ENCODE results near the gene AAK1. TPM values are rescaled to one million over a fixed set of nuclear protein-coding genes. Genes with fewer than 3 reads are reported as not detected.

AAK1 gene
- total RNA-seq, 8 experiments from 2014 or later = 13.6 to 50.2 (median 29.5) TPM

DNA sequence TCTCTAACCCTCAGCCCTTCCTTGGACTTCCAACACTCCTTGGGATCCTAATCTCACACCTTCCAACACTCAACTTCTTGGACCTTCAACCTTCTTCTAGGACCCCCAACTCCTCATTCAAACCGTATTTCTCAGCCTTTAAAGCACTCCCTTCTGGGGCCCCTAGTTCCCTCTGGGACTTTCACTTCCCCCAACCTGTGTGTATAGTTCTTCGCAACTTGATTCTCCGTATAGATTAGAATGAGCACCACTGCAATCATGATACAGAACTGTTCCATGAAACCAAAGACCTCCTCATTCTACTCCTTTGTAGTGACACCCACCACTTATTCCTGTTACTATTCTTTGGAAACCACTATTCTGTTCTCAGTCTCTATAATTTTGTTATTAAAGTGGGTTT is 144.3 kb downstream of the AAK1 start:
- in situ Hi-C loops (cut with MboI; ENCODE audit: low pct_unique_long_range_greater_than_20kb in 2 of 9, low sequenced_read_pairs in 9 of 9, unreplicated experiment in 9 of 9) = no loop called here
- Histone ChIP-seq H3K4me3 (no peak overlapping the region), H3K27ac (no peak overlapping the region), H3K4me1 (replicated peaks in 1 of 2) (no peaks in the 10 kb centered on the region)
- no peak for ATAC-seq (replicated peaks in 6 of 8)
- WGBS, 10 experiments = 72 to 100% (median 94%) methylated on average over 1 to 3 of the region's 3 CpGs; no CpG with 5 or more reads in 1 of the 10 experiments

DNA sequence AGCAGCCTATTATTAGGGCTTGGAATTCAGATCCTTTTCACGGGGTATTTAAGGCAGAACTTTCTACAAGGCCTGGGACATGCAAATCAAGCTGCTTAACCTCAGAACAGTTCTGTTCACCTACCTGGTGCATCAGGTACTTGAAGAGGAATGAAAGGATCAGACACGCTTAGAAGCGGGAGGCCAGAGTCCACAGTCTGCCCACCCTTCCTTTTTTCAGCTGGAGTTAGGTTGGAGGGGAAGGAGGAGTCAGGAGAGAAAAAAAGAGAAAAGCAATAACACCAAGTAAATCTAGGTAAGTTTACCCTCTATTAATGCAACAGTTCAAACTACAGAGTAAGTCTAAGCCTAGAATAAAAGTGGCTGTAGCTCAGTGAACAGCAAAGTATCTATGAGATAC is 147.7 kb downstream of the AAK1 start:
- ATAC-seq (replicated peaks in 6 of 8) = no peak
- Histone ChIP-seq H3K4me1 (replicated peaks in 1 of 2) (no peaks in the 10 kb centered on the region), H3K27ac (no peak overlapping the region), H3K4me3 (no peak overlapping the region)
- in situ Hi-C loops (cut with MboI; ENCODE audit: low pct_unique_long_range_greater_than_20kb in 2 of 9, low sequenced_read_pairs in 9 of 9, unreplicated experiment in 9 of 9) = no loop called here
- WGBS, 10 experiments = 71 to 100% (median 90%) methylated on average over 1 to 3 of the region's 3 CpGs; no CpG with 5 or more reads in 1 of the 10 experiments

DNA sequence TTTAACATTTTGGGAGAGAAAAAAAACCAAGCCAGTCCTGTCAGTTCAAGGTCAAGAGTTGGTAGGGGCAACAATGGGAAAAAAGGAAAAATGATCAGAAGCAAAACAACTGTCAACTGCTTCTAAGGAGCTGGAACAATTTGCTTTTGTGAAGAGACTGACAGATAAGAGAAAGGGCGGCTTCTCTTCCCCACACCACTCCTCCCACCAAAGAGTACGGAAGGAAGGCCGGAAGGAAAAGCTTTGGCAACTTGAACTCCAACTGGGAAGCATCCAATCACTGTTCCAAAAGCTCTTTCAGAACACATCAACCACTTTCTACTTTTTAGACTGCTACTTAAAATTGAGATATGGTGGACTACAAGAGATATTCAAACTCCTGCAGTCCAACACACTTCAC is 148.5 kb downstream of the AAK1 start:
- WGBS, 10 experiments = 58 to 100% (median 83%) methylated on average over 1 to 3 of the region's 3 CpGs; no CpG with 5 or more reads in 1 of the 10 experiments
- no peak overlapping the region for H3K27ac ChIP-seq
- ATAC-seq (replicated peaks in 6 of 8) = no peak

DNA sequence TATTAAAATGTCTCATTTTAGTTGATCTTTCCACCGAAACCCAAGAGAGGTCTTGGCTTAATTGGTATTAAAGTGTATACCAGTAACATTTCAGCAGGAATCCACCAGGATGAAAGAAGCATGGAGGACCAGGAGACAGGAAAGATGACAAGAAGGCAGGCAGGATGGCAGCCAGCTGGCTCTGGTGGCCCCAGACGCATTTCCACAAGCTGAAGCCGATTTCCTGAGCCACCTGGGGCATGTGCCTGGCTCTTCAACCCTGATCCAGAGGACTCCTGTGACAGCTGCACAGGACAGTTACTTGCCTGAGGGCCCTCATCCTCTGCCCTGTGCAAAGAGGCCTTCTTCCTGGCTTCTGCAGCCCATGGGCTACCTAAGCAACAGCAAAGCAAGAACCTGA is 149.4 kb downstream of the AAK1 start:
- in situ Hi-C loops (cut with MboI; ENCODE audit: low pct_unique_long_range_greater_than_20kb in 2 of 9, low sequenced_read_pairs in 9 of 9, unreplicated experiment in 9 of 9) = no loop called here
- H3K4me1 ChIP-seq (replicated peaks in 1 of 2) = no peaks in the 10 kb centered on the region
- no peak for ATAC-seq (replicated peaks in 6 of 8)
- no peak overlapping the region for H3K4me3 ChIP-seq
- WGBS, 10 experiments = 50 to 100% (median 93%) methylated on average over 1 to 3 of the region's 3 CpGs; no CpG with 5 or more reads in 3 of the 10 experiments
- H3K27ac ChIP-seq = no peak overlapping the region

More for the DNA sequence above, 148.5 kb downstream of the AAK1 start:
- no peak overlapping the region for H3K4me3 ChIP-seq
- no peaks in the 10 kb centered on the region for H3K4me1 ChIP-seq (replicated peaks in 1 of 2)
- in situ Hi-C loops (cut with MboI; ENCODE audit: low pct_unique_long_range_greater_than_20kb in 2 of 9, low sequenced_read_pairs in 9 of 9, unreplicated experiment in 9 of 9) = no loop called here

DNA sequence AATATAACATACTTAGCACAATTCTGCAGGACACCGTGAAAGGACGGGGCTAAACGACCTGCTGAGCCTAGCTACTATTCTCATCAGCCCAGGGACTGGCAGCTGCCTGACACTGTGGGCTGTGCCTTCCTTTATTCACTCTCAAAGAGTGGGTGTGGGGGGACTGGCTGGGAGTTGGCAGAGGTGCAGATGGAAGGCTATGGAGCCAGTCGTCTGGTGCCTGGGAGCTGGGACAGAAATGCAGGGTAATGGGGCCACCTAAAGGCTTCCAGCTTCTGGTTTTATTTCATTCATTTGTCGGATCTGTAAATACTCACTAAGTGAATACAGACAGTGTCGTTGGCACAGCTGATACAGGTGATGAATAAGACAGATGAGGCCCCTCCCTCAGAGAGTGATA is 150.3 kb downstream of the AAK1 start:
- Histone ChIP-seq H3K4me3 (no peak overlapping the region), H3K4me1 (replicated peaks in 1 of 2) (no peaks in the 10 kb centered on the region), H3K27ac (no peak overlapping the region)
- in situ Hi-C loops (cut with MboI; ENCODE audit: low pct_unique_long_range_greater_than_20kb in 2 of 9, low sequenced_read_pairs in 9 of 9, unreplicated experiment in 9 of 9) = no loop called here
- peak; percentile 25 to 98 (median 58) for ATAC-seq (replicated peaks in 6 of 8)
- WGBS, 10 experiments = 10 to 100% (median 80%) methylated on average over 1 to 3 of the region's 6 CpGs; no CpG with 5 or more reads in 2 of the 10 experiments

DNA sequence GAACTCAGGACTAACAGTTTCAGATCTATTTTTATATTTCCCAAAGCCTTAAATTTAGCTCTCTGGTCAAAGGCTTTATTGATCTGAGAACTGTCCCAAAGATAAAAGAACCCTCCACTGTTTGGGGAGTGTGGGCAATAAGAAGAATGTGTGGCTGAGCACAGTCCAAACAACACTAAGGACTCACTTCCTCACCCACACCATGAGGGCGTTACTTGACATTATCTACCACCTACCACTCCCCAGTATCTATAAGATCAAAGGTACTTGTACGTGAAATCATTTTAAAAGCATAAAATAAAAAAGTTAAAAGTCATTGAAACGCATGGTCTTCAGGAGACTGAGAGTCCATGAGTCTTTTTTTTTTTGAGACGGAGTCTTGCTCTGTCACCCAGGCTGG is 151.7 kb downstream of the AAK1 start:
- H3K27ac ChIP-seq = no peak overlapping the region
- no peak overlapping the region for H3K4me3 ChIP-seq
- in situ Hi-C loops (cut with MboI; ENCODE audit: low pct_unique_long_range_greater_than_20kb in 2 of 9, low sequenced_read_pairs in 9 of 9, unreplicated experiment in 9 of 9) = no loop called here
- no peak for ATAC-seq (replicated peaks in 6 of 8)
- WGBS, 10 experiments = 90 to 100% (median 100%) methylated on average over 1 to 4 of the region's 4 CpGs; no CpG with 5 or more reads in 2 of the 10 experiments
- H3K4me1 ChIP-seq (replicated peaks in 1 of 2) = no peaks in the 10 kb centered on the region

DNA sequence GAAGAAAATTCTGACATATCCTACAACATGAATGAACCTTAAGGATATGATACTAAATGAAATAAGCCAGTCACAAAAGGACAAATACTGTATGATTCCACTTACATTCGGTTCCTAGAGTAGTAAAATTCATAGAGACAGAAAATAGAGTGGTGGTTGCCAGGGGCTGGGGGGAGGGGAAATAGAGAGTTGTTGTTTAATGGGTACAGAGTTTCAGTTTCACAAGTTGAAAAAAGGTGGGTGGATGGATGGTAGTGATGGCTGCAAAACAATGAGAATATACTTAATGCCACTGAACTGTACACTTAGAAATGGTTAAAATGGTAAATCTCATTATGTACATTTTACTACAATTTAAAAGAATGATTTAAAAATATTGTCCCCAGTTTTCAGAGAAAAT is 153.1 kb downstream of the AAK1 start:
- in situ Hi-C loops (cut with MboI; ENCODE audit: low pct_unique_long_range_greater_than_20kb in 2 of 9, low sequenced_read_pairs in 9 of 9, unreplicated experiment in 9 of 9) = no loop called here
- ATAC-seq (replicated peaks in 6 of 8) = no peak

DNA sequence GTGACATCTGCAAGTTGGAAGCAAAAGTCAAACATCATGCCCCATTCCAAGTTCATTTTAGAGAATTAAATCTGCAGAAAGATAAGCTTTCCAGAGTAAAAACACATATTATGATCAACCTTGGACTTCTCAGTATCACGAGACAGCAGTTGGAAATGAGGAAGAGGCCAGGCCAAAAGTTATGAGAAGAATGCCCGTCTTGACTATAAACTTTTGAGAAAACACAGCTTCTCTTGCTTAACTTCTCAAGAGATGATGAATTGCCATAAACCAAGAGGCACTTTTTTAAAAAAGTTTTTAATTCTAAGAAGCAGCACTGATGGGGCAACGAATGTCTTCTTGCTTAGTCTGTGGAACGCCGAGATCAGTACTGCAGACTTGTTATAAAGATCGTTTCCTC is 153.7 kb downstream of the AAK1 start:
- 66 to 100% (median 97%) methylated on average over 1 to 6 of the region's 6 CpGs for WGBS, 10 experiments
- H3K4me1 ChIP-seq (replicated peaks in 1 of 2) = no peaks in the 10 kb centered on the region
- no peak for ATAC-seq (replicated peaks in 6 of 8)
- H3K4me3 ChIP-seq = no peak overlapping the region
- in situ Hi-C loops (cut with MboI; ENCODE audit: low pct_unique_long_range_greater_than_20kb in 2 of 9, low sequenced_read_pairs in 9 of 9, unreplicated experiment in 9 of 9) = no loop called here
- H3K27ac ChIP-seq = no peak overlapping the region

More for the DNA sequence above, 153.1 kb downstream of the AAK1 start:
- no peak overlapping the region for H3K27ac ChIP-seq
- H3K4me1 ChIP-seq (replicated peaks in 1 of 2) = no peaks in the 10 kb centered on the region
- WGBS, 10 experiments = 80 to 100% (median 100%) methylated on average over 1 of the region's 1 CpG; no CpG with 5 or more reads in 1 of the 10 experiments
- no peak overlapping the region for H3K4me3 ChIP-seq

DNA sequence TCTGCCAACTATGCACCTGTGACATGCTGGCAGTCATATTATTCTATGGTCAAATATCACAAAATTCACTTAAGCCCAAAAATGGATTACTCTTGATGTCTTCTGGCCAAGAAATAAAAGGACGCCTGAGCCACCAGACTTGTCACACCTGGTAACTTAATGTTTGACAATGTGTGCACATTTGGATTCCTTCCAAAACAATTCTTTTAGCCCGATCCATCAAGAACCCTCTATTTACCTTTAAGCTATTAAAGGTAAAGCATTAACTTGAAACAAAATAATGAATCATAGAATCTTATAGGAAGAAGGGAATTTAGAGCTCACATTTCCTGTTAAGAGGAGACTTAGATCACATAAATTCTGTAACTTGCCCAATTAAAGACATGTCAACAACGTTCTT is 159.8 kb downstream of the AAK1 start:
- H3K27ac ChIP-seq = no peak overlapping the region
- H3K4me1 ChIP-seq (replicated peaks in 1 of 2) = no peaks in the 10 kb centered on the region
- no peak for ATAC-seq (replicated peaks in 6 of 8)
- in situ Hi-C loops (cut with MboI; ENCODE audit: low pct_unique_long_range_greater_than_20kb in 2 of 9, low sequenced_read_pairs in 9 of 9, unreplicated experiment in 9 of 9) = no loop called here
- WGBS, 10 experiments = 65 to 100% (median 89%) methylated on average over 1 to 3 of the region's 3 CpGs; no CpG with 5 or more reads in 1 of the 10 experiments
- no peak overlapping the region for H3K4me3 ChIP-seq

DNA sequence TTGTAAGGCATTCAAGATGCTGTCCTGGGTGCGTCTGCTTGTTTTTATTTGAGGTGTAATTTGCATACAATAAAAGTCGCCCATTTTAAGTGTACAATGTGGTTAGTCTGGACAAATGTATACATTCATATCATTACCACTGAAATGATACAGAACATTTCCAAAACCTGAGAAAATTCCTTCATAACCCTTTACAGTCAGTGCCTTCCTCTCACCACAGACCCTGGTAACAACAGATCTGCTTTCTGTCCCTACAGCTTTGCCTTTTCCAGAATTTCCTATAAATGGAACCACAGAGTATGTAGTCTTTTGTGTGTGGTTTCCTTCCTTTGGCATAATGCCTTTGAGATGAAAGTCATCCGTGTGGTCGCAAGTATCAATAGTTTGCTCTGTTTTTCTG is 160.5 kb downstream of the AAK1 start:
- in situ Hi-C loops (cut with MboI; ENCODE audit: low pct_unique_long_range_greater_than_20kb in 2 of 9, low sequenced_read_pairs in 9 of 9, unreplicated experiment in 9 of 9) = no loop called here
- H3K4me1 ChIP-seq (replicated peaks in 1 of 2) = no peaks in the 10 kb centered on the region
- ATAC-seq (replicated peaks in 6 of 8) = peak in 1 of 8 experiments; percentile 20
- no peak overlapping the region for H3K27ac ChIP-seq
- 24 to 100% (median 81%) methylated on average over 1 to 4 of the region's 4 CpGs for WGBS, 10 experiments
- H3K4me3 ChIP-seq = no peak overlapping the region

DNA sequence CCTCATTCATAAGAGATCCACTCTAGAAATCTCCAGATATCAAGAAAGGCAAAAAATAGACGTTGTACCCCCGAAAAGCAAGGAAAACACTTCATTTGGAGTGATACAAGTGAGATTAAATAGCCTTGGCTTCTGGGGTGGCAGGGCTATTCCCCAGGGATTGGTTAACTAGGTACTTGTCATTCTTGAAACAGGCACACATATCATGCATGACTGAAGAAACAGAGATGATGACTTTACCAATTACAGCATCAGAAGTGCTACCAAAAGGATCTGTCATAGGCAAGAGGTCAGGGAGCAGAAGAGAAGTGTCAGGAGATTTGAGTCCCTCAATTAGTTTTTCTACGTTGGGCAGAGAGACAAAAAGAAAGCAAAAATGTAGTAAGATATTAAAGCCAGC is 161.1 kb downstream of the AAK1 start:
- no peaks in the 10 kb centered on the region for H3K4me1 ChIP-seq (replicated peaks in 1 of 2)
- in situ Hi-C loops (cut with MboI; ENCODE audit: low pct_unique_long_range_greater_than_20kb in 2 of 9, low sequenced_read_pairs in 9 of 9, unreplicated experiment in 9 of 9) = no loop called here
- no peak for ATAC-seq (replicated peaks in 6 of 8)
- H3K27ac ChIP-seq = no peak overlapping the region
- no peak overlapping the region for H3K4me3 ChIP-seq
- 80 to 94% (median 90%) methylated on average over 1 to 3 of the region's 3 CpGs; no CpG with 5 or more reads in 1 of the 10 experiments for WGBS, 10 experiments

DNA sequence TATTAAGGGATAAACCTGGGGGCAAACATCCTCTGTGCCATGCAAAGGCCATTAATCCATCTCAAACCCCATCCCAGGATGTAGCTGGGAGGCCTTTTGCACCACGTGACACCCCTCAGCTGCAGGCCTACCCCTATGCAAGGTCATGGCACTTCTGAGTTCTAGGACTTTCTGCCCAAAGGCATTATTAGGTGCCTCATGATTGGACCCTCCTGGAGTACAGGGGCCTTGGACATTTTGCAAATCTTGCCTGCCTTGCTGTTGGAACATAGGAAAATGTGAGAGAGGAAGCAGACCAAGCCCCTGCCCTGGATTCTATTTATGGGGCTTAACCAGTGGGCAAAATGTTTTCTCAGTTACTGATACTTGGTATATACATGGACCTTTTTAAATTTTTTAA is 162.1 kb downstream of the AAK1 start:
- WGBS, 10 experiments = 67 to 100% (median 80%) methylated on average over 1 of the region's 1 CpG; no CpG with 5 or more reads in 7 of the 10 experiments
- in situ Hi-C loops (cut with MboI; ENCODE audit: low pct_unique_long_range_greater_than_20kb in 2 of 9, low sequenced_read_pairs in 9 of 9, unreplicated experiment in 9 of 9) = no loop called here
- no peak overlapping the region for H3K27ac ChIP-seq
- no peaks in the 10 kb centered on the region for H3K4me1 ChIP-seq (replicated peaks in 1 of 2)
- H3K4me3 ChIP-seq = no peak overlapping the region
- no peak for ATAC-seq (replicated peaks in 6 of 8)

DNA sequence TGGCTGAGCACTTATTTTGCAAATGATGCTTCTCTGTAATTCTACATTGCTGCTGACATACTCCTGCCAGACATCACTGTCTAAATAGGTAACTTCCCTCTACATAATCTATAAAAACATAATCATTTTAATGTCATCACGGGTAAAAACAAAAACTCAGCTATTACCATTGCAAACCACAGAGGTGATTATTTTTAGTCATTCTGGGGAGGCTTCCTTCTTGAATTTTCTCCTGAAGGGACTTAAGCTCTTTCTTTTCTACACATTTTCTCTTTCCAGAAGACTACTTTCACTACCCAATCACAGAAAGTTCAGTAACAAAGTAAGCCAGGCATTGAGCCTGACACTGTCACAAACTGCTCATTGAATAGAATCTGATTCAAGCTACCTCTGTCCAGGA is 165.9 kb downstream of the AAK1 start:
- in situ Hi-C loops (cut with MboI; ENCODE audit: low pct_unique_long_range_greater_than_20kb in 2 of 9, low sequenced_read_pairs in 9 of 9, unreplicated experiment in 9 of 9) = no loop called here
- WGBS, 10 experiments = 58 to 100% (median 78%) methylated on average over 1 of the region's 1 CpG; no CpG with 5 or more reads in 5 of the 10 experiments
- no peaks in the 10 kb centered on the region for H3K4me1 ChIP-seq (replicated peaks in 1 of 2)
- ATAC-seq (replicated peaks in 6 of 8) = no peak
- no peak overlapping the region for H3K27ac ChIP-seq
- H3K4me3 ChIP-seq = no peak overlapping the region

DNA sequence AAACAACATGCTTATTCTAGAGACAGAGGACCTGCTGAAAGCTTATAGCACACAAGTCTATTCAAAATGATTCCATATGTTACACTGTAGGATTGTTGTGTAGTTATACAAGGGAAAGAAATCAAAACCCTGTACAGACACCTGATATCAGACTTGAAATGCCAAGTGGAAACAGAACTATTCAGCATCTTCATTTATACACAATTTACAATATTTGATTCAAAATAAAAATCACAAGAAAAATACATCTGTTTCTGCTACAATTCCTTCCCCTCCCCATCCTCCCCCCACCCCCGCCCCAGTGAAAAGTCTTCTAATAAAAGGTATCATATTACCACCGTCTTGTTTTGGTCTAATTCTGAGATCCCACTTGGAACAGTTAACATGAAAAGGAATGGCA is 168.9 kb downstream of the AAK1 start:
- ATAC-seq (replicated peaks in 6 of 8) = no peak
- 60 to 100% (median 90%) methylated on average over 1 to 2 of the region's 2 CpGs; no CpG with 5 or more reads in 7 of the 10 experiments for WGBS, 10 experiments
- H3K27ac ChIP-seq = no peak overlapping the region
- no peaks in the 10 kb centered on the region for H3K4me1 ChIP-seq (replicated peaks in 1 of 2)
- H3K4me3 ChIP-seq = no peak overlapping the region
- in situ Hi-C loops (cut with MboI; ENCODE audit: low pct_unique_long_range_greater_than_20kb in 2 of 9, low sequenced_read_pairs in 9 of 9, unreplicated experiment in 9 of 9) = no loop called here

Data from motor neuron (in vitro differentiated cells).